HG02973 (cell line): ENCODE results near the gene MLST8.
"Not testable (repeated sequence)": the region's sequence is repeated elsewhere in the genome, so short reads cannot be mapped to it uniquely, and the experiment has no call there.

Experiments used
- ATAC-seq: cut with Tn5 transposase; IDR thresholded peaks from one replicate; pipeline ENCODE4 v1.9.1; 2021; ENCODE audit warnings: moderate library complexity; ENCODE audit not compliant: unreplicated experiment

The MLST8 gene

DNA sequence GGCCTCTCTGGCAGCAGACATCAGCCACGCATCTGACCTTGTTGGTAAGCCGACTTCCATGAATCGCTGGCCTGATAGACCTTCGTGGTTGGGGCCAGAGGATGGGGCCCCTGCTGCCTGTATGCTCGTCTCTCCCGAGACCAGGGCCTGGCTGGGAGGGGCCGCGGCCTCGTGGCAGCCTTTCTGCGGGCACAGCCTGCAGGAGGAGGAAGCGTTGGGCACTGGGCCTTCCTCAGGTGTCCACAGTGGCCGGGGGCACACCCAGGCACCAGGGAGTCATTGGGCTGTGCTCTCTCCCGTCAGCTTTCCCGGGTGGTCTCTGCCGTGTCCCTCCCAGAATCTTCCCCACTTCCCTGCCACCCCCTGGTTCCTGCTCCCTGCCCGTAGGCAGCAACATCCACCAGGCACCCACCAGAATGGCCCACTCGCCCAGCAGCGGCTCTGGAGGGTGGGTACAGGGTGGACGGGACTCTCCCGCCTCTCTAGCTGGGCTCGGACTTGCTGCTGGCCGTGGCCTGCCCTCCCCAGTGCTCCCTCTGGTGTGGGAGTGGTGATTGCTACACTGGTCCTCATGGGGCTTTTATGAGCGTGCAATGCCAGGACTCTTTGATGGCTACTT, 24.5 kb downstream of the MLST8 start:
- ATAC-seq: no peak

DNA sequence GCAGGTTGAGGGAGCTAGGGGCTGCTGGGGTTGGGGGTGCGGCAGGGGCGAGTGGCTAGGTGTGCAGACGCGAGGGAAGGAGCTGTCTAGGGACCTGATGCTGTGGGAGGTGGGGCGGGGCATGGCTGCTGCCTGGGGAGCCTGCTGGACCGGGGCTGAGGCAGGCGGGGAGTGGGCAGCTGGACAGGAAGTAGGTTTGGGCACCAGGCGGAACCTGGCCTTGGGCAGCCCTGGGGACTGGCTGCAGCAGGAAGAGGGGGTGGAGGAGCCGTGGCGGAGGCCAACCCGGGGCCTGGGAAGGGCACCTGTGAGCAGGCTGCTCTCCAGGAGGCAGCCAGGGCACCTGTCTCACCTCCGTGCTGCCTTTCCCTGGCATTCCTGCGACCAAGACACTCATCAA, 25.1 kb downstream of the MLST8 start:
- no peak for ATAC-seq

DNA sequence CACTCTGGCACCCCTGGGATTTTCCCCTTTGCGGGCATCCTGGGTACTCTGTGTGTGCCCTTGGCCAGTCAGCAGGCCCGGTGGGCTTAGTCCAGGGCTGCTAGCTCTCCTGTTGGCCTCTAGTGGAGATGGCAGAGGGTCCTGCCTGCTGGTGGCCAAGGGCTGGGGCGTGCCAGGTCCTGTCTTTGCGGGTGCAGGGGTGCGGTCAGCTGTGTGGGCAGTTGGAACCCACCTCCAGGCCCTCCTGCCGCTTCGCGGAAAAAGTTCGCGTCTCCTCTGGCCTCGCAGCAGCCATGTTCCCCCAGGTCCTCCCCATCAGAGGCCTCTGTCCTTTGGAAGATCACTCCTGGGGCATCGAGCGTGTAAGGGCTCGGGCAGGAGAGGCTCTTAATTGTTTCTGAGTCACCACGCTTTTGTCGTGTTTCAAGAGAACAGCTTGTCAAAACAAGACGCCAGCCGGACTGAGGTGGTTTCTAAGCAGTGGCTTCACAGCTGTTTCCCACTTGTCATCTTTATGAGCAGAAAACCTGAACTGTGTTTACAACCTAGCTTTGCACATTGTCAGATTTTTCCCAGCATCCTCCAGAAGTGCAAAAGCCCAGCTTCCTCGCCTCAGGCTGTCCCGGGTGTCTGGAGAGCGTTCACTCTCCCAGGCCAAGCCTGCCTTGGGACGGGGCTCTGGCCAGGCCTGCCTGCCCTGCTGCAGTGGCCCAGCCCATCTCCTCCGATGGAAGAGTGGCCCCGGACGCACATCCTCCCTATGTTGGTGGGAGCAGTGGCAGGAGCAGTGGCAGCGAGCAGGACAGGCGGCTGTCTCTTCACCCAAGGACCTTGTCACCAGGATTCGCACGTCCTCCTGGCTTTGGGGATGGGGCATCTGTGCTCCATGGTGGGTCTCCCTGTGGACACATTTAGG, 26.0 kb downstream of the MLST8 start:
- ATAC-seq: no peak

DNA sequence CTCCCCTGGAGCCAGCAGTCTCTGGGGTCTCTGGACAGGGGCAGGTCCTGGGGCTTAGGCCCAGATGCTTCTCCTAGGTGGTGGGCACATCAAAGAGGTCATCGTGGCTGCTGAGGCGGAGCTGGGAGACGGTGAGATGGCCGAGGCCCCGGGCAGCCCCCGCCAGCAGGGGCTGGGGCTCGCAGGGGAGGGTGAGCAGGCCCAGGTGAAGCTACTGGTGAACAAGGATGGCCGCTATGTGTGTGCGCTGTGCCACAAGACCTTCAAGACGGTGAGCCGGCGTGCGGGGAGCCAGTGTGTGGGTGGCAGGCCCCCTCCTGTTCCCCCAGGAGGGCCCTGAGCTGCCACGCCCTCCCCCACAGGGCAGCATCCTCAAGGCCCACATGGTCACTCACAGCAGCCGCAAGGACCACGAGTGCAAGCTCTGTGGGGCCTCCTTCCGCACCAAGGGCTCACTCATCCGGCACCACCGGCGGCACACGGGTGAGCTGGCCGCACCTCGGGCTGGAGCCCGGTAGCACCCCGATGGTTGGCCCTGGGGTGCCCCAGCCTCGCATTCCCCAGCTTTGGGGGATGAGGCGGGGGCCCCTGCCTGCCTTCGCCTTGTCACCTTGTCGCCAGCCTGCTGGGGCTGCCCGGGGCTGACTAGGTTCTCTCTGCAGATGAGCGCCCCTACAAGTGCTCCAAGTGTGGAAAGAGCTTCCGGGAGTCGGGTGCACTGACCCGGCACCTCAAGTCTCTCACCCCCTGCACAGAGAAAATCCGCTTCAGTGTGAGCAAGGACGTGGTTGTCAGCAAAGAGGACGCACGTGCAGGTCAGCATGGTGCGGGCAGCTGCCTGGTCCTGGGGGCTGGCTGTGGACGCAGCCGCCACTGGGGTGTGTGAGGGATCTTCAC, 27.1 kb downstream of the MLST8 start:
- no peak for ATAC-seq

DNA sequence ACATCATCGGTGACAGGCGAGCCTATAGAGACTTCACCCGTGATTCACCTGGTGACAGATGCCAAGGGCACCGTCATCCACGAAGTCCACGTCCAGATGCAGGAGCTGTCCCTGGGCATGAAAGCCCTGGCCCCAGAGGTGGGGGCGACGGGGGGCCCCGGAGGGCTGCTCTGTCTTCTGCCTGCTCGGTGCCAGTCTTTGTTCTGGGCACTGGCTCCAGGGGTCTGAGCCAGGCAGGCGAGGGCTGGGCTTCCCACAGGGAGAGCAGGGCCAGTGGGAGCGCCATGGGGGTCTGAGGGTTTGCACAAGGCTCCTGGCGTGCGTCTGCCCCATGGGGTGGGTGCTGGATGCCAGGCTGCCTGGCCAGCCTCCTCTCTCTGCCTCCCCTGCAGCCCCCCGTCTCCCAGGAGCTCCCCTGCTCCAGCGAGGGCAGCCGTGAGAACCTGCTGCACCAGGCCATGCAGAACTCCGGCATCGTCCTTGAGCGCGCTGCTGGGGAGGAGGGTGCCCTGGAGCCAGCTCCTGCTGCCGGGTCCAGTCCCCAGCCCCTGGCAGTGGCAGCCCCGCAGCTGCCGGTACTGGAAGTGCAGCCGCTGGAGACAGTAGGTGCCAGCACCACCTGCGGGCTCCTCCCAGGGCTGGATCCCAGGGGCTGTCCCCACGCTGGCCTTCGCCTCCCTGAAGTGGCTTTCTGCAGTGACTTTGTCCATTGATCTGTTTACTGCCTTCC, 28.0 kb downstream of the MLST8 start:
- ATAC-seq: no peak

DNA sequence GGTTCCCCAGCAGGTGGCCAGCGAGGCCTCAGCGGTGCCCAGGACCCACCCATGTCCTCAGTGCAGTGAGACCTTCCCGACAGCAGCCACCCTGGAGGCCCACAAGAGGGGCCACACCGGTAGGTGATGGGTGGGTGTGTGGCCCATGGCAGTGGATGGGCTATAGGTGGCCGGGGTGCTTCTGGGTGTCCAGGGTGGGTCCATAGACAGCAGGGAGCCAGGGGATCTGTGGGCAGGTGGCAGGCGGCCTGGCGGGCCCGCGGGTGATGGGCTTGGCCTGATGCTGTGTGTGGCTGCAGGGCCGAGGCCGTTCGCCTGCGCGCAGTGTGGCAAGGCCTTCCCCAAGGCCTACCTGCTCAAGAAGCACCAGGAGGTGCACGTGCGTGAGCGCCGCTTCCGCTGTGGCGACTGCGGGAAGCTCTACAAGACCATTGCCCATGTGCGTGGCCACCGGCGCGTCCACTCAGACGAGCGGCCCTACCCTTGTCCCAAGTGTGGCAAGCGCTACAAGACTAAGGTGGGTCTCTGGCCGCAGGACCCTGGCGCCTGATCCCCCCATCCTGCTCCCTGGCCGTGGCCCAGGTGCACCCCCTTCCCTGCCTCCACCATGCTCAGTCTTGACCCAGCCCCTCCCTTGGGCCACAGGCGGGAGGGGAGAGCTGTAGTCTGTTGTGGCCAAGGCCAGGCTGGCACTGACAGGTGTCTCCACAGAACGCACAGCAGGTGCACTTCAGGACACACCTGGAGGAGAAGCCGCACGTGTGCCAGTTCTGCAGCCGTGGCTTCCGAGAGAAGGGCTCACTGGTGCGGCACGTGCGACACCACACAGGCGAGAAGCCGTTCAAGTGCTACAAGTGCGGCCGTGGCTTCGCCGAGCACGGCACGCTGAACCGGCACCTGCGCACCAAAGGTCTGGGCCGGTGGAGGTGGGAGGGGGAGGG, 28.9 kb downstream of the MLST8 start:
- no peak for ATAC-seq

DNA sequence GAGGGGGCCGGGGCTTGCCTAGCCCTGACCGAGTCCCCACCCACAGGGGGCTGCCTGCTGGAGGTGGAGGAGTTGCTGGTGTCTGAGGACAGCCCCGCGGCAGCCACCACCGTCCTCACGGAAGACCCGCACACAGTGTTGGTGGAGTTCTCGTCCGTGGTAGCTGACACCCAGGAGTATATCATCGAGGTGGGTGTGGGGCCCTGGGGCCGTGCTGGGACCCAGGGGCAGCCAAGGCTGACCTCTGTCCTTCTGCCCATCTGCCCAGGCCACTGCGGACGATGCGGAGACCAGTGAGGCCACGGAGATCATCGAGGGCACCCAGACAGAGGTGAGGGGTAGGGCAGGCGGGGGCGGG, 29.5 kb downstream of the MLST8 start:
- no peak for ATAC-seq

DNA sequence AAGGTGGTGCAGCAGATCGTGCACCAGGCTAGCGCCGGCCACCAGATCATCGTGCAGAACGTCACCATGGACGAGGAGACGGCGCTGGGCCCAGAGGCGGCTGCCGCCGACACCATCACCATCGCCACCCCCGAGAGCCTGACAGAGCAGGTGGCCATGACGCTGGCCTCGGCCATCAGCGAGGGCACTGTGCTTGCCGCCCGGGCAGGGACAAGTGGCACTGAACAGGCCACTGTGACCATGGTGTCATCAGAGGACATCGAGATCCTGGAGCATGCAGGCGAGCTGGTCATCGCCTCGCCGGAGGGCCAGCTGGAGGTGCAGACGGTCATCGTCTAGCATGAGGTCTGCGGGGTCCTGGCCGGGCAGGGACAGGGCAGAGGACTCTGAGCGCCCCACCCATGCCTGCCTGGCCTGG, 30.0 kb downstream of the MLST8 start:
- ATAC-seq: no peak

DNA sequence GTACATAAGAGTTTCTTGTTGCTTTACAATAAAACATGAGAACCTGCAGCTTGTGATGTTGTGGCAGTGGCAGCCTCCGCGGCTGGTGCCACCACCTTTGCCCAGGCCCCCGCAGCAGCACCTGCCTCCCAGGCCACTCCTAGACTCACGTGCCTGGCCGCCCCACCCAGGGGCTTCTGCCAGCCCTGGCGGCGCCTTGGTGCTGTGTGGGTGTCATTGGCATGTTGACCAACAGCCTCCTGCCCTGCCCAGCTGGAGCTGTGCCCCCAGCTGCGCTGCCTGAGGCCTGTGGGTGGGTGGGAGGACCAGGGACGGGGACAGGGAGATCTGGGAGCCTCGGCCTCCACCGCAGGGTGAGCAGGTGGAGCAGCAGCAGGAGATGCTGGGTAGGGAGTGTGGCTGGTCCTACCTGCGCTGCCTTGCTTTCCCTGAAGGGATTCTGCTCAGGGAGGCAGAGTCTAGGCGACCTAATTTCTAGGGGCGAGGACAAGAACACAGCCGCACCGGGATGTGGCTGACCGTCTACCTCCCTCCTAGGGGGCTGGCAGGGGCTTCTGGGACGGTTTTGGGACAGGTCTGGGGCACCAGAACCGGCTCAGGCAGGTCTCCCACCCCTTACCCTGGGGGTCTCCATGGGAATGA, 30.6 kb downstream of the MLST8 start:
- no peak for ATAC-seq

DNA sequence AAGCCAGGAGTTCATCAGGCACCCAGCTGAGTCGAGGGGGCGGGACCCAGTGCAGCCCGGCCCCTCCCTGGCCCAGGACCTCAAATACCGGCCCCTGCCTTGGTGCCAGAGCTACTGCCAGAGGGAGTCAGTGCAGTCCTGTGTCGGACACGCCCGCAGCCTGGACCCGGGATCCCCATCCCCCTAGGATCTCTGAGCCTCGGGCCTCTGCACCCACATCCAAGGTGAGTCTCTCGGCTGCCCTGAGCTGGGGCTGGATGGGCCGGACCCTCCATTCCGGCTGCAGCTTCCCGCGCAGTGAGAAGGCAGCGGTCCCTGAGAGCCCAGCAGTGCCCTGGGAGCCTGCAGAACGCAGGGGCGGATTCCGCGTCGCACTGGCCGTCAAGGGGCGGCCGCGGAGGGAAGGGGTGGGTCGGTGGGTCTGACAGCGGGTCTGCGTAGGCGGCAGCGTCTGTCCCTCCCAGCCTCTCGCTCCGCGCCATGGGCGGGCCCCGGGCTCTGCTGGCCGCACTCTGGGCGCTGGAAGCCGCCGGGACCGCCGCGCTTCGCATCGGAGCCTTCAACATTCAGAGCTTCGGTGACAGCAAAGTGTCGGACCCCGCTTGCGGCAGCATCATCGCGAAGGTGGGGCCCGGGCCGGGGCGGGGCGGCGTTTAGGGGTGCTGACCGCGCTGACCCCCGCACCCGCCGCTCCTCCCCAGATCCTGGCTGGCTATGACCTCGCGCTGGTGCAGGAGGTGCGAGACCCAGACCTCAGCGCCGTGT, 31.3 kb downstream of the MLST8 start, which contains the start of gene DNASE1L2:
DNASE1L2 (plus strand) TSS at position 108 of the 765 bp plus-strand sequence; CDS start at position 481, 373 bp downstream.
- ATAC-seq: no peak

DNA sequence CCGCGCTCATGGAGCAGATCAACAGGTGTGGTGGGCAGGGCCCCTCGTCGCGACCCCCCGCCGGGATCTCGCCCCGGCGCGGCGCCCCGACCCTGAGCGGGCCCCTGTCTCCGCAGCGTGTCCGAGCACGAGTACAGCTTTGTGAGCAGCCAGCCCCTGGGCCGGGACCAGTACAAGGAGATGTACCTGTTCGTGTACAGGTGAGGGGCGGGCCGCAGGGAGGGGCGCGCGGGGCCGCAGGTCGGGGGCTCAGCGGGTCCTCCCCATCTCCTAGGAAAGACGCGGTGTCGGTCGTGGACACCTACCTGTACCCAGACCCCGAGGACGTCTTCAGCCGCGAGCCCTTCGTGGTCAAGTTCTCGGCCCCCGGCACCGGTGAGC, 31.8 kb downstream of the MLST8 start:
- no peak for ATAC-seq

DNA sequence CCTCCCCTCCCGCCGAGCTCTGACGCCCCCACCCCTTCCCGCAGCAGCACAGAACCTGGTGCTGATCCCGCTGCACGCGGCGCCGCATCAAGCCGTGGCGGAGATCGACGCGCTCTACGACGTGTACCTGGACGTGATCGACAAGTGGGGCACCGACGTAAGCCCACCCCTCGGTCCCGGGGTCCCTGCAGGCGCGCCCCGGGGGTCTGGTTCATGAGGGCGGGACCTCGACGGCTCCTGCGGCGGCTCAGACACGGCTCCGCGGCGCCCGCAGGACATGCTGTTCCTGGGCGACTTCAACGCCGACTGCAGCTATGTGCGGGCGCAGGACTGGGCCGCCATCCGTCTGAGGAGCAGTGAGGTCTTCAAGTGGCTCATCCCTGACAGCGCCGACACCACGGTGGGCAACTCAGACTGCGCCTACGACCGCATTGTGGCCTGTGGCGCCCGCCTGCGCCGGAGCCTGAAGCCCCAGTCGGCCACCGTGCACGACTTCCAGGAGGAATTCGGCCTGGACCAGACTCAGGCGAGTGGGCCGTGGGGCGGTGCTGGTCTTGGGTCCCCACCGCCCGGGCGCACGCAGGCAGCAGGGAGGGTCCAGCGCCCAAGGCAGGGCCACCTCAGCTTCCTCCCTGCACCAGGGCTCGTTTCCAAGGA, 32.4 kb downstream of the MLST8 start:
- ATAC-seq: no peak

DNA sequence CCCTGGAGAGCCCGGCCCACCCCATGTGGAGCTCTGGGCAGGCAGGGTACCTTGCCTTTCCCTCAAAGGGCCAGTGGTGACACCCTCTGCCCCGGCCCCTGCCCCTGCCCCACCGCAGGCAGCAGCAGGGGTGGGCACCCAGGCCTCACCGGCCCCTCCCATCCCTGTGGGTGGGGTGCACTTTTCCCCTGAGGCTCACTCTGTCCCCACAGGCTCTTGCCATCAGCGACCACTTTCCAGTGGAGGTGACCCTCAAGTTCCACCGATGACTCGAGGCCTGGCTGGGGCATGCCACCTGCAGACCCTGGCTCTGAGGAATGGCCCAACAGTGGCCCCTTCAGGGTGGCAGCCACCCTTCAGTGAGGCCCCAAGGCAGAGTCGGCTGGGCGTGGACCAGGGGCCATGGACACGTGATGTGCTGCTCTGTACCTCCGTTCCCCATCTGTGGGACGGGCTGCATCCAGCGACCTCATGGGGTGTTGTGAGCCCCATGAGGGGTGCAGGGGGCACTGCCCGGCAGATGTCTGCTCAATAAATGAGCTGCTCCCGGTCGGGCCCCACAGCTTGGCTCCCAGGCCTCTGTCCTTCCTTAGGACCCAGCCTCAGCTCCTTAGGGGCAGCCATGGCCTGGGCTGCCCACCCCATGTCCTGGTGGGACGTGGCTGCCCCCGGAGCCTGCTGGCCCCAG, 33.0 kb downstream of the MLST8 start:
- no peak for ATAC-seq

DNA sequence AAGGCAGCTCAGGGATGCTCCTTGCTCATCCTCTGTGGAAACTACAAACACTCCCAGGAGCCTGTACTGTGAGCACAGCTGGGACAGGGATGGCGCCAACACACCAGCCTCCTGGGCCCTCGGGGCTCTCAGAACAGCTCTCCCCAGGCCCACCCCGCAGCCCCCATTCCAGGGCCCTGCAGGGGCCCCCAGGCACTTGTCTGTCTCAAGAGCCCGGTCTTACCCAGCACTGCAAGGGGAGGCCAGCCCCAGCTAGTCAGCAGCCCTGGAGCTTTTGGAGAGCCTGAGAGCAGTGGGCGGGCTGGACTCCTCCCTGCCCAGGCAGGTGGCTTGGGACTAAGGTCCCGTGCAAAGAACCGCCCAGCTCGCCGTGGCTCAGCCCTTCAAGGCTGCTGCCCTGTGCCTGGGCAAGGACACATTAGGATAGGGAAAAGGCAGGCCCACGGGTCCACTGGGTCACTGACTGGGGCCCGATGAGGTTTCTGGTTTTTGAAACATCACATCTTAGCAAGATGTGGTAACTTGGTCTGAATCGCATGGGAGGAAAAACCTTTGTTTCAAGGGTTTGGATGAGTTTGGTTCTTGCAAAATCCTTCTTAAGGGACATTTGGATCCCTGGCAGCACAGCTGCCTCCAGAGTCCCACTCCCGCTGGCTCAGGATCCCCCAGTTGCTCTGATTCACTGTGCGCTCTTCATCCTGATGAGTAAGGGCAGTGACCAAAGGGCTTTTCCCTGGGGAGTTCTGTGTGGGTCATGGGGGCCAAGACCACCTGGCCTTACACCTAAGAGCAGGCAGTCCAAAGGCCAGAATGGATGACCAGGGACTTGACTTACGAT, 33.8 kb downstream of the MLST8 start:
- ATAC-seq: no peak

DNA sequence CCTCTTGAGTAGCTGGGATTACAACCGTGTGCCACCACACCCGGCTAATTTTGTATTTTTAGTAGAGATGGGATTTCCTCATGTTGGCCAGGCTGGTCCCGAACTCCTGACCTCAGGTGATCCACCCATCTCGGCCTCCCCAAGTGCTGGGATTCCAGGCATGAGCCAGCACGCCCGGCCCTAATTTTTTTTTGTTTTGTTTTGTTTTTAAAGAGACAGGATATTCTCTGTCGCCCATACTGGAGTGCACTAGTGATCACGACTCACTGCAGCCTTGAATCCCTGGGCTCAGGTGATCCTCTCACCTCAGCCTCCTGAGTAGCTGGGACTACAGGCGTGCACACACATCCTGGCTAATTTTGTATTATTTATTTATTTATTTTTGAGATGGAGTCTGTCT, 35.1 kb downstream of the MLST8 start:
- not testable (repeated sequence) for ATAC-seq

DNA sequence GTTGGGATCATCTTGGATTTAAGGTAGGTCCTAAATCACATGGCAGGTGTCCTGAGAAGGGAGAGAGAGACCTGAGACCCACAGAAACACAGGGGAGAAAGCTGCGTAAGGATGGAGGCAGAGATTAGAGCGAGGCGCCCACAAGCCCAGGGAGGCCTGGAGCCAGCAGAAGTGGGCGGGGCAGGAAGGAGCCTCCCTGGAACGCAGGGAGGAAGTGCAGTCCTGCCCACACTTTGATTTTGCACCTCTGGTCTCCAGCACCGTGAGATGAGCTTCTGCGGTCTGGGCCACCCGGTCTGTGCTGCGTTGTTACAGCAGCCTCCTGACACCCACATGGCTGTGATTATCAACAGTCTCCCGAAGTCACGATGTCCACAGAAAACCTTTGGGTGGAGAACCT, 37.3 kb downstream of the MLST8 start:
- ATAC-seq: no peak
